HepG2 (cell line): ENCODE measurements around the gene RCOR3. TPM values are rescaled to one million over a fixed set of nuclear protein-coding genes. Genes with fewer than 3 reads are reported as not detected.
A peak's percentile ranks its signal among the peaks of the same experiment; 100 is the strongest.

ENCODE experiments used
- ARHGAP35 ChIP-seq: sonication (generic); formaldehyde crosslinking; IDR thresholded peaks from 2 replicates; pipeline ENCODE4 v1.9.0; 2022; ENCODE audit warnings: mild to moderate bottlenecking, inconsistent platforms, moderate library complexity, missing genetic modification reagents, borderline replicate concordance
- ATF4 ChIP-seq, 2 experiments: fragments of 450-650 bp in 1 of 2; sonication (generic) in 1 of 2; formaldehyde crosslinking; IDR thresholded peaks; 2 replicates each; pipeline versions ENCODE4 v1.5.0 to v1.8.0; 2020 to 2022; ENCODE audit warnings: mild to moderate bottlenecking in 1 of 2, missing genetic modification reagents in 1 of 2
- ETV5 ChIP-seq: IDR thresholded peaks from 2 replicates; pipeline ENCODE4 v1.6.1; 2018; ENCODE audit warnings: missing biosample characterization, missing genetic modification reagents, inconsistent platforms, borderline replicate concordance
- HDAC6 ChIP-seq: fragments of 200-600 bp; sonication (generic); IDR thresholded peaks from 2 replicates; pipeline ENCODE4 v1.7.0; 2017; ENCODE audit warnings: mild to moderate bottlenecking, antibody characterized with exemption, low read length, low read depth
- KLF11 ChIP-seq: IDR thresholded peaks from 2 replicates; pipeline ENCODE4 v1.6.1; 2016; ENCODE audit warnings: missing compliant biosample characterization
- LCORL ChIP-seq, 2 experiments: fragments of 450-650 bp in 1 of 2; sonication (generic) in 1 of 2; formaldehyde crosslinking in 1 of 2; IDR thresholded peaks; 2 replicates each; pipeline versions ENCODE4 v1.5.0 to v1.6.1; 2017 to 2020; ENCODE audit warnings: antibody characterized with exemption in 1 of 2, missing genetic modification reagents in 1 of 2
- MAFK ChIP-seq, 2 experiments: IDR thresholded peaks in 1 of 2; conservative IDR thresholded peaks in 1 of 2; 2 replicates each; pipeline ENCODE4 v1.6.1; 2011; ENCODE audit warnings: improper control_type of control experiment in 2 of 2, low read length in 2 of 2
- SMAD1 ChIP-seq: sonication (generic); formaldehyde crosslinking; IDR thresholded peaks from 2 replicates; pipeline ENCODE4 v1.4.0; 2020; ENCODE audit warnings: missing genetic modification reagents, low read depth, mild to moderate bottlenecking, borderline replicate concordance
- SRSF1 ChIP-seq: fragments of 200-400 bp; formaldehyde crosslinking; optimal IDR thresholded peaks from 2 replicates; pipeline ENCODE3; 2017; ENCODE audit warnings: mild to moderate bottlenecking, low read depth, low read length, moderate library complexity
- SRSF9 ChIP-seq: fragments of 200-400 bp; formaldehyde crosslinking; IDR thresholded peaks from 2 replicates; pipeline ENCODE4 v1.6.1; 2018; ENCODE audit warnings: borderline replicate concordance, mild to moderate bottlenecking, low read depth, low read length; ENCODE audit not compliant: insufficient read depth, poor library complexity, severe bottlenecking
- XRCC5 ChIP-seq: fragments of 200-400 bp; formaldehyde crosslinking; optimal IDR thresholded peaks from 2 replicates; pipeline ENCODE3; 2017; ENCODE audit warnings: mild to moderate bottlenecking, low read length
- YY1 ChIP-seq: IDR thresholded peaks from 2 replicates; pipeline ENCODE4 v1.6.1; 2011; ENCODE audit warnings: low read length, low read depth, moderate library complexity, mild to moderate bottlenecking; ENCODE audit not compliant: insufficient read depth, insufficient replicate concordance
- ZBTB14 ChIP-seq: sonication (generic); formaldehyde crosslinking; IDR thresholded peaks from 2 replicates; pipeline ENCODE4 v1.4.0; 2020; ENCODE audit warnings: missing genetic modification reagents
- ZBTB21 ChIP-seq: sonication (generic); formaldehyde crosslinking; IDR thresholded peaks from 2 replicates; pipeline ENCODE4 v1.4.0; 2020; ENCODE audit warnings: missing genetic modification reagents
- ZBTB7B ChIP-seq: sonication (generic); formaldehyde crosslinking; IDR thresholded peaks from 2 replicates; pipeline ENCODE4 v1.4.0; 2020; ENCODE audit warnings: missing genetic modification reagents
- ZNF264 ChIP-seq: sonication (generic); formaldehyde crosslinking; IDR thresholded peaks from 2 replicates; pipeline ENCODE4 v1.4.0; 2020; ENCODE audit warnings: missing genetic modification reagents
- ZNF292 ChIP-seq: sonication (generic); formaldehyde crosslinking; IDR thresholded peaks from 2 replicates; pipeline ENCODE4 v1.8.1; 2022; ENCODE audit warnings: mild to moderate bottlenecking, low read depth, missing genetic modification reagents, borderline replicate concordance
- ZNF33A ChIP-seq: sonication (generic); formaldehyde crosslinking; IDR thresholded peaks from 2 replicates; pipeline ENCODE4 v1.5.1; 2020; ENCODE audit warnings: missing genetic modification reagents, mild to moderate bottlenecking, moderate library complexity, borderline replicate concordance
- ZNF547 ChIP-seq: sonication (generic); formaldehyde crosslinking; IDR thresholded peaks from 2 replicates; pipeline ENCODE4 v1.5.1; 2020; ENCODE audit warnings: mild to moderate bottlenecking, missing genetic modification reagents
- ZNF709 ChIP-seq: sonication (generic); formaldehyde crosslinking; IDR thresholded peaks from 2 replicates; pipeline ENCODE4 v1.5.0; 2020; ENCODE audit warnings: mild to moderate bottlenecking, missing genetic modification reagents
- ZNF841 ChIP-seq: sonication (generic); formaldehyde crosslinking; IDR thresholded peaks from 2 replicates; pipeline ENCODE4 v1.8.1; 2023; ENCODE audit warnings: missing genetic modification reagents, borderline replicate concordance
- ZZZ3 ChIP-seq: sonication (generic); formaldehyde crosslinking; IDR thresholded peaks from 2 replicates; pipeline ENCODE4 v1.4.0; 2020; ENCODE audit warnings: missing genetic modification reagents, mild to moderate bottlenecking, borderline replicate concordance
- polyA plus RNA-seq, 8 experiments: library from polyadenylated mRNA; depleted of rRNA in 3 of 8; stranded (reverse) in 7 of 8; unstranded in 1 of 8; fragments of >200 nt; fragmentation: Illumina TruSeq in 4 of 8; extraction: Trizol in 4 of 8; gene quantifications; 2 replicates each; pipeline versions ENCODE4 v1.2.1 to v1.2.3, GENCODE V29; 2011 to 2016; ENCODE audit warnings: low read depth in 4 of 8, missing spikeins in 1 of 8, mixed read lengths in 1 of 8; ENCODE audit not compliant: insufficient read depth in 1 of 8
- total RNA-seq, 5 experiments: library from RNA; depleted of rRNA; stranded (reverse); fragments of >200 nt; fragmentation: Illumina TruSeq; extraction: Trizol; gene quantifications; 2 replicates each; pipeline ENCODE4 v1.2.3, GENCODE V29; 2016; ENCODE audit warnings: low read depth in 1 of 5
- TF ChIP-seq, protein P1 (sequence below): sonication (generic); formaldehyde crosslinking; IDR thresholded peaks from 2 replicates; pipeline ENCODE4 v1.5.0; 2020; ENCODE audit warnings: mild to moderate bottlenecking, missing genetic modification reagents, borderline replicate concordance

The RCOR3 gene
- total and polyA plus RNA-seq, 2 of the 13 experiments (the other 11 are each of a cell fraction or from before 2014, with no cell fraction given): 16.8 to 31.6 TPM

- peak; percentile 74 for TF ChIP-seq ETV5
- no peak for TF ChIP-seq ZBTB21
- no peak for TF ChIP-seq HDAC6
- no peak for TF ChIP-seq ARHGAP35 (CRISPR knock-in tag)
- peak; percentile 42; the same call in 1 of the 2 replicates for TF ChIP-seq ZNF709 (CRISPR knock-in tag)
- TF ChIP-seq SRSF1: peak; percentile 100
- peak; percentile 79 for TF ChIP-seq ZZZ3 (CRISPR knock-in tag)
- TF ChIP-seq, protein P1, sequence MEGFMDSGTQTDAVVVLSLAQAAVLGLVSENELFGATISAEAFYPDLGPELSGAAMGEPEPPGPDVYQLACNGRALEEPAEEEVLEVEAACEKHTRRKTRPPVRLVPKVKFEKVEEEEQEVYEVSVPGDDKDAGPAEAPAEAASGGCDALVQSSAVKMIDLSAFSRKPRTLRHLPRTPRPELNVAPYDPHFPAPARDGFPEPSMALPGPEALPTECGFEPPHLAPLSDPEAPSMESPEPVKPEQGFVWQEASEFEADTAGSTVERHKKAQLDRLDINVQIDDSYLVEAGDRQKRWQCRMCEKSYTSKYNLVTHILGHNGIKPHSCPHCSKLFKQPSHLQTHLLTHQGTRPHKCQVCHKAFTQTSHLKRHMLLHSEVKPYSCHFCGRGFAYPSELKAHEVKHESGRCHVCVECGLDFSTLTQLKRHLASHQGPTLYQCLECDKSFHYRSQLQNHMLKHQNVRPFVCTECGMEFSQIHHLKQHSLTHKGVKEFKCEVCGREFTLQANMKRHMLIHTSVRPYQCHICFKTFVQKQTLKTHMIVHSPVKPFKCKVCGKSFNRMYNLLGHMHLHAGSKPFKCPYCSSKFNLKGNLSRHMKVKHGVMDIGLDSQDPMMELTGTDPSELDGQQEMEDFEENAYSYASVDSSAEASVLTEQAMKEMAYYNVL (CRISPR knock-in tag): no peak; the same call in 1 of the 2 replicates
- no peak for TF ChIP-seq MAFK (conservative IDR thresholded peaks at IDR 0.05 in 1 of 2, IDR thresholded peaks at IDR 0.05 in 1 of 2; ENCODE audit: low read length in 2 of 2)
- TF ChIP-seq ZNF33A (CRISPR knock-in tag): no peak
- peak; percentile 79; the same call in 1 of the 2 replicates for TF ChIP-seq ZNF841 (CRISPR knock-in tag)
- no peak for TF ChIP-seq LCORL (IDR thresholded peaks at IDR 0.05)
- peak; percentile 80; the same call in 1 of the 2 replicates for TF ChIP-seq LCORL (CRISPR knock-in tag; IDR thresholded peaks at IDR 0.05)
- peak; percentile 61 for TF ChIP-seq ZNF264
- TF ChIP-seq SRSF9: no peak
- TF ChIP-seq ZBTB14: no peak
- 0 out of 2 replicates have a peak, but pooled peaks have one; percentile 36 for TF ChIP-seq ZNF292
- peak; percentile 68; the same call in 1 of the 2 replicates for TF ChIP-seq KLF11 (CRISPR knock-in tag)
- TF ChIP-seq ATF4 (CRISPR knock-in tag; IDR thresholded peaks at IDR 0.05): no peak
- peak; percentile 89 for TF ChIP-seq XRCC5
- TF ChIP-seq YY1: peak; percentile 86
- TF ChIP-seq ZNF547: peak; percentile 84
- TF ChIP-seq ZBTB7B (CRISPR knock-in tag): peak; percentile 83; the same call in 1 of the 2 replicates
- peak; percentile 27; the same call in 1 of the 2 replicates for TF ChIP-seq SMAD1 (CRISPR knock-in tag)
Measured at GRCh38 chr1:211258756-211259637, at the start of gene RCOR3 (continued).
